Measurements from ENCODE around the gene PDXK.

- no peak for TF ChIP-seq CTCF (IDR thresholded peaks at IDR 0.05; ENCODE audit: poor library complexity, severe bottlenecking)
- TF ChIP-seq EZH2 (IDR thresholded peaks at IDR 0.05; ENCODE audit: borderline replicate concordance, insufficient read depth, low read length, poor library complexity, severe bottlenecking), result no peak
- TF ChIP-seq SMC3 (conservative IDR thresholded peaks at IDR 0.05; ENCODE audit: poor library complexity), result no peak
- no peak for TF ChIP-seq REST (IDR thresholded peaks at IDR 0.05; ENCODE audit: borderline replicate concordance)
- TF ChIP-seq EP300 (conservative IDR thresholded peaks at IDR 0.05; ENCODE audit: poor library complexity, severe bottlenecking), result no peak
- no peak for TF ChIP-seq POLR2AphosphoS5 (IDR thresholded peaks at IDR 0.05)
- TF ChIP-seq TAF1 (IDR thresholded peaks at IDR 0.05; ENCODE audit: low read depth), result no peak
- no peak for TF ChIP-seq RAD21 (conservative IDR thresholded peaks at IDR 0.05)
- no peak for TF ChIP-seq MXI1 (conservative IDR thresholded peaks at IDR 0.05; ENCODE audit: poor library complexity, severe bottlenecking)
Measured at GRCh38 chr21:43803558-43804300, 84.8 kb downstream of the PDXK start.
